Prostate gland (tissue), 2 donors: ENCODE data around the gene SUCLG1.

Experiments
- POLR2A ChIP-seq: fragments of 450-650 bp; IDR thresholded peaks from one replicate; pipeline ENCODE4 v1.6.1; 2016; ENCODE audit warnings: antibody characterized with exemption, mild to moderate bottlenecking
- POLR2AphosphoS5 ChIP-seq: sonication (generic); formaldehyde crosslinking; IDR thresholded peaks from one replicate; pipeline ENCODE4 v1.6.1; 2017; ENCODE audit warnings: antibody characterized with exemption
- TF ChIP-seq, protein P1 (sequence below), 4 experiments: fragments of 200-600 bp in 2 of 4; fragments of 450-650 bp in 2 of 4; sonication (generic) in 2 of 4; IDR thresholded peaks; 1 replicate in 3 of 4; 2 replicates in 1 of 4; pipeline ENCODE4 v1.5.1; 2016 to 2019; ENCODE audit warnings: antibody characterized with exemption in 4 of 4, mild to moderate bottlenecking in 2 of 4, moderate library complexity in 2 of 4

DNA sequence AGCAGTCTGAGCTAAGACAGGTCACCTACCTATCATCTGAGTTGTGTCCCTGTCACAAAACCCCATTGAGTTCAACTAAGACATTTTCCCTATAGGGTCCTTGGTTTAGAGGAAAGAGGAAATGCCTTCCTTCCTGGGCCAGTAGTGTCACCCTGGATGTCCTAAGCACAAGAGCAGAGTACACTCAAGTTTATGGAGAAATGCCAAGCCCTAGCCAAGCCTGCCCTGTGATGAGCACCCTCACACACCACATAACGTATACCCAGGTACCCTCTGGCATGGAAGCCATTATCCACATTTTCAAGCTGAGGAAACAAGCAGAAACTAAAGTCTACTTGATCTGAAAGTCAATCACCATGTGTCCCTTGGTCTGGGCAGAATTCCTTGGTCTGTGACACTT, 37.3 kb downstream of the SUCLG1 start:
- TF ChIP-seq, protein P1, sequence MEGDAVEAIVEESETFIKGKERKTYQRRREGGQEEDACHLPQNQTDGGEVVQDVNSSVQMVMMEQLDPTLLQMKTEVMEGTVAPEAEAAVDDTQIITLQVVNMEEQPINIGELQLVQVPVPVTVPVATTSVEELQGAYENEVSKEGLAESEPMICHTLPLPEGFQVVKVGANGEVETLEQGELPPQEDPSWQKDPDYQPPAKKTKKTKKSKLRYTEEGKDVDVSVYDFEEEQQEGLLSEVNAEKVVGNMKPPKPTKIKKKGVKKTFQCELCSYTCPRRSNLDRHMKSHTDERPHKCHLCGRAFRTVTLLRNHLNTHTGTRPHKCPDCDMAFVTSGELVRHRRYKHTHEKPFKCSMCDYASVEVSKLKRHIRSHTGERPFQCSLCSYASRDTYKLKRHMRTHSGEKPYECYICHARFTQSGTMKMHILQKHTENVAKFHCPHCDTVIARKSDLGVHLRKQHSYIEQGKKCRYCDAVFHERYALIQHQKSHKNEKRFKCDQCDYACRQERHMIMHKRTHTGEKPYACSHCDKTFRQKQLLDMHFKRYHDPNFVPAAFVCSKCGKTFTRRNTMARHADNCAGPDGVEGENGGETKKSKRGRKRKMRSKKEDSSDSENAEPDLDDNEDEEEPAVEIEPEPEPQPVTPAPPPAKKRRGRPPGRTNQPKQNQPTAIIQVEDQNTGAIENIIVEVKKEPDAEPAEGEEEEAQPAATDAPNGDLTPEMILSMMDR (IDR thresholded peaks at IDR 0.05), result no peak
- TF ChIP-seq POLR2A (no peak), POLR2AphosphoS5 (no peak)
